Mononuclear cell (primary cell): Measurements from ENCODE around the gene IQGAP2. TPM values are rescaled to one million over a fixed set of nuclear protein-coding genes. Genes with fewer than 3 reads are reported as not detected.

Experiments used
- H3K27me3 ChIP-seq: 2 replicates; pipeline ENCODE4 v1.6.0; 2011; ENCODE audit warnings: low read length, control low read depth; ENCODE audit not compliant: insufficient read depth
- H3K4me1 ChIP-seq: 2 replicates; pipeline ENCODE4 v1.5.1; 2011; ENCODE audit warnings: mild to moderate bottlenecking, low read length, control low read depth; ENCODE audit not compliant: insufficient read depth
- H3K4me3 ChIP-seq: 2 replicates; pipeline ENCODE4 v1.5.1; 2011; ENCODE audit warnings: mild to moderate bottlenecking, low read length, moderate library complexity
- H3K9me3 ChIP-seq: 2 replicates; pipeline ENCODE4 v1.5.1; 2011; ENCODE audit warnings: low read depth, mild to moderate bottlenecking, control low read depth, low read length
- total RNA-seq: library from RNA; depleted of rRNA; stranded (reverse); fragments of >200 nt; gene quantifications from one replicate; pipeline ENCODE4 v1.2.3, GENCODE V29; 2012

IQGAP2 gene
- total RNA-seq, 1 donor = 75.0 TPM

DNA sequence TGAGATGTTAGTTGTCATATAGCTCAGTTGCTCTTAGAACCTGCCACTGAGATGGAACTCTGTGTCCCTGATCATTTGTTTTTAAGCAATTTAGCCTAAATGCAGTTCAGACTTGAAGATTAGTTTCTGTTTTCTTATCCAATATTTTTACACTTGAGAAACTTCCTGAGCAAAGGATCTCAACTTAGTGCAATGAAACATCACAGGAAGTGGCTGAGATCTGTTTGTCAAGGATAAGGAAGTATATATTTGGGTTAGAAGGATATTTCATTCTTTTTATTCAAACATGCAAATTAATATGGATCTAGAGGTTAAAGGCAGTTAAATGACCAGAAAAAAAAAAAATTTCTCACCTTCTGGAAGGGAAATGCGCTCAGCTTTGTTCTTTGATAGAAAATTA lies 293.2 kb downstream of the IQGAP2 start:
- no peaks in the 10 kb centered on the region for H3K9me3 ChIP-seq
- H3K27me3 ChIP-seq = no peaks in the 10 kb centered on the region
- H3K4me3 ChIP-seq = no peak overlapping the region
- H3K4me1 ChIP-seq = no peaks in the 10 kb centered on the region

DNA sequence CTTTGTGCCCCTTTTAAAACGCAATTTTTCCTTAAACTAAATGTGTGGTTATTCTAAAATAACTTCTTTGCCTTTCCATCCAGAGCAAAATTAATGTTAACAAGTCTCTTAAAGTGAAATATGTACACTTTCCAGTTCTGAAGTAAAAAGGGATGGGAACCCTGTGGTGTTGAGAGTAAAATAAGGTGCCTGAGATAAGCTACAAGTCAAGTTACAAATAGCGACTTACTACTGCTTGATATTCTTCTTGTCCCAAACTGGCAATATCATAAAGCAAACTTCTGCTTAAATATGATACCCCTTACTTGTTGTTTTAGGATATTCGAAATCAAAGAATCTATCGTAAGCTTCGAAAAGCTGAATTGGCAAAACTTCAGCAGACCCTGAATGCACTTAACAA lies 294.6 kb downstream of the IQGAP2 start:
- Histone ChIP-seq H3K27me3 (no peaks in the 10 kb centered on the region), H3K4me3 (no peak overlapping the region), H3K4me1 (no peaks in the 10 kb centered on the region), H3K9me3 (no peaks in the 10 kb centered on the region)

DNA sequence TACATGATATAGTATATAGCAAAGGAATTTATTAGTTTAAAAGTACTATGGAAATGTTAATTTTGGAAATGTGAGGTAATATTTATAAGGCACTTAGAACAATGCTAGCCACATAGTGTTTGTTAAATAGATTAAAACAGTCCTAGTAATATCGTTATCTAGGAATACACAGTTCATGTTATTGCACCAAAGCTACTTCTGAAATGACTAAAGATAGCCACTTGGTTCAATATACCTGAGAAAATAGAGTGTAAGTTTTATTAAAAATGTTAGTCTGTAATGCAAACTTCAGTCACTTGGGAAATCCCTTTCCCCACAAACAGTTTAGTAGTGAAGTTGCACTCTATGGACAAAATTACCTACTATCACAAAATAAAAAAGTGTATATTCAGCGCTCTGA lies 297.5 kb downstream of the IQGAP2 start:
- no peaks in the 10 kb centered on the region for H3K27me3 ChIP-seq
- H3K4me3 ChIP-seq = no peak overlapping the region
- H3K4me1 ChIP-seq = no peaks in the 10 kb centered on the region
- no peaks in the 10 kb centered on the region for H3K9me3 ChIP-seq

DNA sequence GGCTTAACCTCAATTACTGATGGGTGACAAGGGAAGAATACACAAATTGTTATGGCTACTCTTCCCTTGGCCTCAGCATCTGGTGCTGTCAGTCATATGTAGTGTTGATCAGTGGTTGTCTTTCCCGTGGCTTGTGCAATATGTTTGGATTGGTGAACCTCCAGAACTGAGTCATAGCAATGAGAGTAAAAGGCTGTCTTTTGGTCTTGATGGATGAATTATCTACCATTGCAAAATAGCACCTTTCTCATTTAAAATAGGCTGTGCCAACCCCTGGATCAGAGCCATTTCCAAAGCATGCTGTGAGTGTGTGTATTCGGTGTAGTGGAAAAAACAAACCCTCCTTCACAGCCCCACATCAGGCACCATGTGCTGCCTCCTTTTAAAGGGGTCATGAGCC lies 298.2 kb downstream of the IQGAP2 start:
- Histone ChIP-seq H3K27me3 (no peaks in the 10 kb centered on the region), H3K9me3 (no peaks in the 10 kb centered on the region), H3K4me3 (no peak overlapping the region), H3K4me1 (no peaks in the 10 kb centered on the region)

DNA sequence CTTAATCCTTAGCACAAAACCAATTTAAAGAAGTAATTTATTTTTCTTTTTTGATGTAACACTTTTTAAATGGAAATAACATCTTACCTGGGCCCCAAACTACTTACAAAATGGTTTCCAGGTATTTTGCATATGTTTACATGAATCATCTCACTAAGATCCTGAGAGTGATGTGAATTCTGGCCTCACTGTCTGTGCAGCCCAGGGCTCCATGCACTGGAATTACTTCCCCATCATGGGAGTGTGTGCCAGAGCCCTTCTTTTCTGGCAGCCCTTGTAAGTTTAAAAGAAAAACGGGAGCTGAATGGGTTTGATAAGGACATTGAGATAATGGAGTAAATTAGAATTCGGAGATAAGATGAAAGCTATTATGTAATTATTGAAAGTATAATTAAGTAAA lies 300.6 kb downstream of the IQGAP2 start:
- no peaks in the 10 kb centered on the region for H3K9me3 ChIP-seq
- H3K27me3 ChIP-seq = no peaks in the 10 kb centered on the region
- no peak overlapping the region for H3K4me3 ChIP-seq
- H3K4me1 ChIP-seq = no peaks in the 10 kb centered on the region

DNA sequence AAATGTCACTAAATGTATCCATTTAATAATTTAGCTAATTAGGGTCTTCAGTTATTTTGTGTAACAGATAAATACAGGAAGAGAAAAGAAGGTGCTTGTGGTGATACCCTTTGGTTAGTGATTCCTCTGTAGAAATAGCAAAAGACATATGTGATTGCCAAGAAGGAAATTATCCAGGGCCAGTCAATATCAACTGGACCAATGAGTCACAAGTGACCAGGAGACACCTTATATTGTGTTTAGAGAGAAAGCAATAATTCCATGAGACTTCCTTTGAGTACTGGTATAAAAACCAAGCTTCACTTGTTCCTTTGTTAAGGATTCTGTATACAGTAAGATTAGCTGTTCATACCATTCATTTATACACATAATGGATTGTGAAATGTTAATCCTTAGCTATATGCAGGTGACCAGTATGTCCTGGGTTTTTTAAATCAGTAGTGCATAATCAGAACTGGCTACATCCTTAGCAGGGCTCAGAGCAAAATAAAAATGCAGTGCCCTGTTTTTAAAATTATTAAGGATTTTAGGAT lies 301.1 kb downstream of the IQGAP2 start:
- Histone ChIP-seq H3K4me3 (no peak overlapping the region), H3K27me3 (no peaks in the 10 kb centered on the region), H3K9me3 (no peaks in the 10 kb centered on the region), H3K4me1 (no peaks in the 10 kb centered on the region)

DNA sequence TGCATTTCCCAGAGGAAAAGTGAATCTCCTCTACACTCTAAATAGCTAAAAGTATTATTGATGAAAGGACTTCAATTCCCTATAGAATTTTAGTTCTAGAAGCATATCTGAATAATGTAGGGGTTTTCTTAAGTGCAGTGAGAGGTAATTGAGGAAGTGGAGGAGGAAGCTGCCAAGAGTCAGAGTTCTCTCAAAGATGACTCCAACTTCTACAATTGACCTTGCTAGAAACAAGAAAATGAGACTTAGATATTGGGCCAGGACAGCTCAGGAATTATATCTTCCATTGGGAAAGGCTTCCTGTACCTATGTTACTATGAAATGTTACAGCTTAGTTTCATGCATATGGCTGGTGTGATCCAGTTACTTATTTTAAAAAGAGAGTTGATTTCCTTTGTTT lies 302.5 kb downstream of the IQGAP2 start:
- no peaks in the 10 kb centered on the region for H3K9me3 ChIP-seq
- no peaks in the 10 kb centered on the region for H3K27me3 ChIP-seq
- H3K4me3 ChIP-seq = no peak overlapping the region
- no peaks in the 10 kb centered on the region for H3K4me1 ChIP-seq

DNA sequence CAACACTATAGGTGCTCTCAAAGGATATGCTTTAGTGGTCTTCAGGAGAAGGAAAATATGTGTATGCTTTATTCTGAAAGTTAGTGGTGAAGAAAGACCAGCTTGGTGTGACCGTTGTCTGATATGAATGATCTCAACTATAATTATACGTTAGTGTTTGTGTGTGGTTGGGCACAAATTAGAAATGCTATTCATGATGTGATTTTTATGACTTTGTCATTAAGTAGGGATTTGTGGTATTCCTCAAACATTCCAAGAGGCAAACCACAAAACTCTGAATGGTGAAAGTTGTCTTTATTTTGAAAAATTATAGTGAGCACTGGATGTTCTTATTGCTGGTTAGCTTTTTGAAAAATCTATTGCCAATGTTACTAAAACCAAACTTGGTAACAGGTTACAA lies 306.7 kb downstream of the IQGAP2 start:
- peaks cover 5% of the 10 kb centered on the region for H3K27me3 ChIP-seq
- H3K4me3 ChIP-seq = no peak overlapping the region
- peaks cover 5% of the 10 kb centered on the region for H3K4me1 ChIP-seq
- H3K9me3 ChIP-seq = no peaks in the 10 kb centered on the region

DNA sequence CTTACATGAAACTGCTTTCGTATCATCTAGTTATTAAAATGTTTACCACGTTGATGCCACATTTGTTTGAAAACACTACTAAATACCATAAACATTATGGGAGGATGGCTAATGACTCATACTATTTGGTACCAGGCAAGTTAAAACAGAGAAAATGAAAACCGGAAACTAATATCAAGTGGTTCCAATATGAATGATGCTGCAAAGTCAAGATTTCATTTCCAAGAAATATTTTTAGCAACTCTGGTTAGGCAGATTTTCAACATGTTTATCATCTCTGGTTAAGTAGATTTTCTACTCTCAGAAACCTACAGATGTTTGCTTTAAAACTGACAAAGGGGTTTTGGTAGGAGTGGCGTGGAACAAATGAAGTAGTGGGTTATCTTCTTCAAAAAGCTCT lies 307.9 kb downstream of the IQGAP2 start:
- H3K27me3 ChIP-seq = peaks cover 8% of the 10 kb centered on the region
- no peaks in the 10 kb centered on the region for H3K9me3 ChIP-seq

DNA sequence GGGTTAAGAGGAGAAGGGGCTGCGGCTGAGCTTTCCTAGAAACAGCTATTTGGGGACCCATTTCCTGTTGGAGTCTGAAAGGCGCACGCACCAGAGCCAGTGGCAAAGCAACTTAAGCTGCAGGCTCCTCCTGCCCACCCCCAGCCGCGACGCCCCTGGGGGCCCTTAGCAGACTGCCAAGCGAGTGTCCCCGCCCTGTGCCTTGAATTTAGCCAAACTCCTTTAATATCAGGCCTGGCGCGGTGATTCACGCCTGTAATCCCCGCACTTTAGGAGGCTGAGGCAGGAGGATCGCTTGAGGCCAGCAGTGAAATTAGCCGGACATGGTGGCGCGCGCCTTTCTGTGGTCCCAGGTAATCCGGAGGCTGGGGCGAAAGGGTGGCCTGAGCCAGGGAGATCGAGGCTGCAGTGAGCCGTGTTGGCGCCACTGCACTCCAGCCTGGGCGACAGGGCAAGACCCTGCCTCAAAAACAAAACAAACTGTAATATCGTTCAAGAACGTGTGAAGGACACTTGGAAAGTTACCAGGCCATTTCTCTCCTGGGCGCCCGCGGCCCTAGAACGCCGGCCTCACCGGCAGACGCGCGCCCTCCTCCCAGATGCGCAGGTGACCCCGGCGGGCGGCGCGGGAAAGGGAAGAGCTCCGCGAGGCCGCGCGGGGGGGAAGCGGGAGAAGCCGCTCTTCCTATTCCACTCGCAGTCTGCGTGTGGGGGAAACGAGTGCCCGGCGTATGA lies 311.8 kb downstream of the IQGAP2 start:
- peaks cover 27% of the 10 kb centered on the region for H3K27me3 ChIP-seq
- H3K4me3 ChIP-seq = peak overlapping the region; percentile 53
- H3K4me1 ChIP-seq = peaks cover 24% of the 10 kb centered on the region
- H3K9me3 ChIP-seq = no peaks in the 10 kb centered on the region

More for the DNA sequence above, 307.9 kb downstream of the IQGAP2 start:
- peaks cover 11% of the 10 kb centered on the region for H3K4me1 ChIP-seq
- no peak overlapping the region for H3K4me3 ChIP-seq

DNA sequence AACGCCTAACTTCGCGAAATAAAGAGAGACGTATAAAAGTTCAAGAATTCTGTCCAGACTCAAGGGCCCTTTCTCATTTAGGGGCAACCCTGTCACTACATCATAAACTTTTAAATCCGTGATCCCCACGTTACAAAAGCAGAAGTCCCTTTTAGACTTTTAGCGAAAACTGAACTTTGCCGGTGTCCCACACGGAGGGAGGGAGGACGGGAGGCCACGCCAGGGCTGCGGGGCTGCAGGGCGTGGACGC lies 312.3 kb downstream of the IQGAP2 start:
- Histone ChIP-seq H3K27me3 (peaks cover 27% of the 10 kb centered on the region), H3K4me1 (peaks cover 24% of the 10 kb centered on the region), H3K9me3 (no peaks in the 10 kb centered on the region), H3K4me3 (peak overlapping the region; percentile 53)

DNA sequence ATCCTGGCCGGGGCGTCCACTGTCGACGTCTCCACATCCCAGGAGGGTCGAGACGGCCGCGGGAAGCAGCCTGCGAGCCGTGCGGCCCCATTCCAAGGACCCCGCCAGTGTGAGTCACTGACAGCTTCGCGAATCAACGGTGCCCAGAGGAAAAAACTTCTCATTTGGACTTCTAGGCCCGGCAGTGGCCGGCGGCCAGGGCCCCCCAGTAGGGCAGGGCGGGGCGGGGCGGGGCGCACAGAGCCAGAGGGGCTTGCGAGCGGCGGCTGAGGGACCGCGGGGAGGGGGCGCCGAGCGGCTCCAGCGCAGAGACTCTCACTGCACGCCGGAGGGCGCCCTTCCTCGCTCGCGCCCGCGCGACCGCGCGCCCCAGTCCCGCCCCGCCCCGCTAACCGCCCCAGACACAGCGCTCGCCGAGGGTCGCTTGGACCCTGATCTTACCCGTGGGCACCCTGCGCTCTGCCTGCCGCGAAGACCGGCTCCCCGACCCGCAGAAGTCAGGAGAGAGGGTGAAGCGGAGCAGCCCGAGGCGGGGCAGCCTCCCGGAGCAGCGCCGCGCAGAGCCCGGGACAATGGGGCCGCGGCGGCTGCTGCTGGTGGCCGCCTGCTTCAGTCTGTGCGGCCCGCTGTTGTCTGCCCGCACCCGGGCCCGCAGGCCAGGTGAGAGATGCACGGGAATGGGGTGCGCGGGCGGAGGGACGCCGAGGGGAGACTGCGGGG lies 312.8 kb downstream of the IQGAP2 start, which contains the start of gene F2R:
TSS of gene F2R (plus strand) at position 391 of the 720 bp plus-strand sequence. CDS start at position 573, 182 bp downstream.
- Histone ChIP-seq H3K27me3 (peaks cover 27% of the 10 kb centered on the region), H3K4me1 (peaks cover 28% of the 10 kb centered on the region), H3K9me3 (no peaks in the 10 kb centered on the region), H3K4me3 (peak within 1 kb of the TSS; percentile 53)

DNA sequence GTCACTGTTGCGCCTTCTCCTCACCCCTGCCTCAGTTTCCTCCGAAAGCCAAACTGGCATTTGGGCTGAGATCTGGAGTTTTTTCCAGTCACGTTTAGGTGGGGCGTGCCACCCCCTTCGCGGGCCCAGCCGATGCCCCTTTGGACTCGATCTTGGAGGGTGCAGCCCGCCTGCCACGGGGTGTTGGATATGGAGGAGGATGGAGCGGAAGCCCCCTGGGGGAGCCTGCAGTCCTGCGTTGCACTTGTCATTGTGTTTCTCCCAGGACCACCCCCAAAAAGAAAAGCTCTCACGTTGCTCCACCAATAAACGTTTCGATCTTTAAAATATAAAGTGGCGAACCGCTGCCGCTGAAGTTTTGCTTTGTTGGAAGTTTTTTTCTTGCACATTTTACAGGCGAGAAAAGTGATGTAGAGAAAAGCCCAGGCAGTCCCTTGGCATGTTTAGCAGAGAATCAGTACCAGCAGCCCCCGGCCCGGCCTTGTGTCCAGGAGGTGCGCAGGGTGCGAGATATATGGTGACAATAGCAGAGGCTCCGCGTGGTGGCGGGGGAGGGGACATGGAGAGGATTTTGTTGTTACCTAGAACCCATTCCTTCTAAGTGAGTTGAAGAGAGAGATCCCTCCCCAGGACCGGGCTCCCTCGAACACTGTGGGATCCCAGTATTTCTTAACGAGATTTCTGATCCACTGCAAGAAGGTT lies 313.5 kb downstream of the IQGAP2 start:
- Histone ChIP-seq H3K27me3 (peaks cover 27% of the 10 kb centered on the region), H3K9me3 (no peaks in the 10 kb centered on the region), H3K4me3 (peak overlapping the region; percentile 53), H3K4me1 (peaks cover 32% of the 10 kb centered on the region)

DNA sequence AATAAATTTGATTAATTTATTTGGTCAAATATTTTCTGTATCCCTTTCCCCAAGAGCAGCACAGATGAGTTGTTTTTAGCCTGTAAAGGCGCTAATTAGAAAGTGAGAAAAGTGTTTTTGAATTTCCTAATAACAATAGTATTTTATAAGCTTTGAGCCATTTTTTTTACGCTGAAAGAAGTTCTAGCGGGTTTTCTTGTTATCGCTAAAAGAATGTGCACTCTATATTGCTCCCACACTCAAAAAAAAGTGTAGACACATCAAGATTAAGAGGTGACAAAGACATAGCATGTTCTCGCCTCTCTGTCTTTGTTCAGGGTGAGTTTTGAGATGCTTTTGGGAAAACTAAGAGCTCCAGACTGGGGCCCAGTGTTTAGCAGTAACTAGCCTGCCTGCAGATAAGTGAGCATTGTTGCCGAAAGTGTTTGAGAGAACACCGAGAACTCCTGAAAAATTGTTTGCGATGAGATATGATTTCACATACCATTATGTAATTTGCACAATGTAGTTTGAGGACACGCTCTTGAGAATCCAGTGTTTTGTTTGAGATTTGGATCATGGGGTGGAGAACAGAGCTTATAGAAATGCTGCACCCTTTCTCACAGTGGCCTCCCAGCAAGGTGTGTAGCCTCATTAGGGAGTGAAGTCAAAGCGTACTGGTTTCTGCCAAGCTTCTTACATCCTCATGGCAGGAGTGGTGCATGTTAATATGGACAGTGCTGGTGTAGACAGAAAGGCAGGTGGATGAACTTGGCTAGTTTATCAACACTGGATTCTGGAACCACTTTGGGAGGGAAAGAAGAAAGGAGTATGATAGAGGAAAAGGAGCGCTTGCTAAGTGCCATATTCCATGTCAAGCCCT lies 314.4 kb downstream of the IQGAP2 start:
- H3K9me3 ChIP-seq = no peaks in the 10 kb centered on the region
- peaks cover 27% of the 10 kb centered on the region for H3K27me3 ChIP-seq
- H3K4me1 ChIP-seq = peaks cover 32% of the 10 kb centered on the region
- peak overlapping the region; percentile 53 for H3K4me3 ChIP-seq
